HUDEP-2 (cell line): ENCODE results near the gene FANCC.

Source experiments
- DNase-seq, 76 experiments: peaks; one replicate each; lab custom pipeline; 2025; ENCODE audit not compliant: unreplicated experiment in 76 of 76; lab: John Stamatoyannopoulos, UW

Gene FANCC, protein sequence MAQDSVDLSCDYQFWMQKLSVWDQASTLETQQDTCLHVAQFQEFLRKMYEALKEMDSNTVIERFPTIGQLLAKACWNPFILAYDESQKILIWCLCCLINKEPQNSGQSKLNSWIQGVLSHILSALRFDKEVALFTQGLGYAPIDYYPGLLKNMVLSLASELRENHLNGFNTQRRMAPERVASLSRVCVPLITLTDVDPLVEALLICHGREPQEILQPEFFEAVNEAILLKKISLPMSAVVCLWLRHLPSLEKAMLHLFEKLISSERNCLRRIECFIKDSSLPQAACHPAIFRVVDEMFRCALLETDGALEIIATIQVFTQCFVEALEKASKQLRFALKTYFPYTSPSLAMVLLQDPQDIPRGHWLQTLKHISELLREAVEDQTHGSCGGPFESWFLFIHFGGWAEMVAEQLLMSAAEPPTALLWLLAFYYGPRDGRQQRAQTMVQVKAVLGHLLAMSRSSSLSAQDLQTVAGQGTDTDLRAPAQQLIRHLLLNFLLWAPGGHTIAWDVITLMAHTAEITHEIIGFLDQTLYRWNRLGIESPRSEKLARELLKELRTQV

DNA sequence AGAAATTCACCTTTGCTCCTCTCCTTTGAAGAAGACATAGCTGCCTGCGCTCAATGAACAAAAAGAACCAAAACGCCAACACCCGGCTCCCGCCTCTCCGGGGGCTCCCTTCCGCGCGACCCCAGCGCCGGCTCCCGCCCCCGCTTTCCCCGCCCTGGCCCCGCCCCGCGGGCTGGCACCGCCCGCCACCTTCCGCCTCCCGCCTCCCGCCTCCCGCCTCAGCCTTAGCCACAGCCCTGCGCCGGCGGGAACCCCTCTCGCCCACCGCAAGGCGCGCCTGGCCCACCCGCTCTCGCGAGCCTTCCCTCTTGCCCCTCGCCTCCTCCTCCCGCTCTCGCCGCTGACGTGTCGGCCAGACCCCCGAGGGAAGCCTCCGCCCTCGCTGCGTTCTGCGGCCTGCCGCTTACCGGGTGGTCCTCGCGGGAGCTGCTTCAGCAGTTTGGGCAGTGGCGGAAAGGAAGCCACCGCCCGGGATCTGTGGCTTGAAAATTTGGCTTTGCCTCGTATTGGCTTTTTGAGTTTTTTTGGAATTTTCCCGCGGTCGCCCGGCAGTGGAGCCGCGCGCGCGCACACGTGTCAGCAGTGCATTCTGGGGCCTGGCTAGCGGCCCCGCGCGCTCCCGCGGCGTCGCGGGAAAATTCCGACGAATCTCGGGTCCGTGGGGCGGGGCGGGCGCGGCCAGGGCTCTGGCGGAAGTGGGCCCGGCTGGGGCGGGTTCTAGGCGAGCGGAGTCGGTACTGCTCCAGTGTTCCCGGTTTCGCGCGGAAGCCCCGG, at the start of gene FANCC:
Gene FANCC, minus strand, starts transcription at position 591 of the 774 bp plus-strand sequence. CDS start 68,418 bp downstream, outside the sequence.
- DNase-seq = peak in 75 of 76 experiments; percentile 13 to 91 (median 81)

DNA sequence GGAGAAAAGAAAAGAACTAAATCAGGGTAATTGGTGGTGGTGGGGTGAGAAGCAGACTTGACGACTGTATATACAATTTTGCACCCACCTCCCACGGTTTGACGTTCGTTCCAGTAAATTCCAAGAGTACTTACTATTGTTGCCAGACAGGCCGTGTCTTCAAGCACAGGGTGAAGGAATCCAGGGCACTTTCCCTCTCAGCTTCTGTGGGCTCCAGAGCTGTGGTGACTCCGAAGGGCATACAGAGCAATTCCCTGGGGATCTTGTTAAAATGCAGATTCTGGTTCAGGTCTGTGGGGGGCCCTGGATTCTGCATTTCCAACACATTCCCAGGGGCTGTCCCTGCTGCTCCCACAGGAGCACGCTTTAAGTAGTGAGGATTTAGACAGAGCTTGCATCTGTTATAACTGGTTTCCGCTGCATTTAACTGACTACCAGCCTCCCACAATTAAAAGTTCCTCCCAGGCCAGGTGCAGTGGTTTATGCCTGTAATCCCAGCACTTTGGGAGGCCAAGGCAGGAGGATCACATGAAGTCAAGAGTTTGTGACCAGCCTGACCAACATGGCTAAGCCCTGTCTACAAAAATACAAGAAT, 49.3 kb upstream of the FANCC start:
- DNase-seq = no peak

DNA sequence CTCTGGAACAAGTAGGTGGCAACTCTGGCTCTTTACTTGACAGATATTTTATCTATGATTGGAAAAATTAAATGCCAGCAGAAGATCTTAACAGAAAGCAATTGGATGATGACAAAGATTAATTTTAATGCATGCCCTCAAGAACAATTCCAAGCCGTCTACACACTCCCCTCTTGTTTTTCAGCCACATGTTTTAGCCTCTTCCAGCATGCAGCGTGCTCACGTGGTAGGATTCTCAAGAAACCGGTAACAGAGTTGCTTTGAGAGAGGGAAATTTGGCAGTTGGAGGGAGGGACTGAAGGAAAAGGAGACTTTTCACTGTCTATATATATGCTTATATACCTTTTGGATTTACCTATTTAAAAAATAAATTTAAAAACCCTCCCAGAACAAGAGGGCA, 48.3 kb upstream of the FANCC start:
- DNase-seq = no peak

DNA sequence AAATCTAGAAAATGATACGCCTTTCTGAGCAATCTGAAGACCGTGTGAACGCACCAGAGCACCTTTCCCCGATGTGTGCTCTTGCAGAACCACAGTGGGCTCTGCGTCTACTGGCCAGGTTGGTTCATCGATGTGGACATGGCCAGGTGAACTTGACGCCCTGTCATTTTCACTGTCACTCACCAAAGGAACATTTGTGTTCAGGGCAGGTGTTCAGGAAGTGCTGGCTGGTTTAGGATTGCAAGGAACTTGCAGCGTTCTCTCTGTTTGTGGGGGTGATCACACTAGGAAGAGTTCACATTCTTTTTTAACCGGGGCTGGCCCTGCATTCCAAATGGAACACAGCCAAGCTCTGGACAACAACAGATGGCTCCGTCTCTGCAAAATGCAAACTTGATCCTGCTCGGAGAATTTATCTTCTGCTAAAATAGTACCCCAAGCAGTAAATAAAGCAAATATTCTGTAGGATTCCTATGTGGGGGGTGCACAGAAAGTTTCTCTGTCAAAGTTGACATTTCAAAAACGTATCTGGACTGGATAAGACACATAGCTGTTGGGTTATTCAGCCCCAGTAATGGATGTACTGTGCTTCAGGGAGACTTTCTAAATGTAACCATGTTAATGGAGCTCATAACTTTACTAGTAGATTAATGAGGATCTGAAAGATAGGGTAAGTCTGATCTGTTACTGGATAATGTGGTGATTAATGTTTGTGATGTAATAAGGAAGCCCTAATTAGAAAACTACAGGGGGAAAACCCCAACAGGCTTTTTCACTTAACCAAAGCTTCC, 45.7 kb upstream of the FANCC start:
- no peak for DNase-seq

DNA sequence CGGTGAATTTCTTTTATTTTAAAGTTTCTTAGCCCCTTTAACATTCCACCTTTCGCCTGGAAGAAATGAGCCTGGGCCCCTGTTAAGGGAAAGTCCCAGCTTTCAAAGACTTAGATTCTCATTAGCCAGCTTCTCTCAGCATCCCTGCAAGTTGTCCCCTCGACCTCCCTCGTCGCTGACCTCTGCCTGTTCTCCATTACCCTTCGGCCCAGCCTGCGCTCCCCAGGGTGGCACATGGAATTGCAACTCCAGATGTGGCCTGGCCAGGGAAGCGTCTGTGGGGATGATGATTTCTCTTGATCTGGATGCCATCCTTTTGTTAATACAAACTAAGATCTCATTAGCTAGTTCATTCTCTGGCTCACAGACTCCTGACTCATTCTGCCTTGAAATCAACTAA, 43.4 kb upstream of the FANCC start:
- DNase-seq = no peak

DNA sequence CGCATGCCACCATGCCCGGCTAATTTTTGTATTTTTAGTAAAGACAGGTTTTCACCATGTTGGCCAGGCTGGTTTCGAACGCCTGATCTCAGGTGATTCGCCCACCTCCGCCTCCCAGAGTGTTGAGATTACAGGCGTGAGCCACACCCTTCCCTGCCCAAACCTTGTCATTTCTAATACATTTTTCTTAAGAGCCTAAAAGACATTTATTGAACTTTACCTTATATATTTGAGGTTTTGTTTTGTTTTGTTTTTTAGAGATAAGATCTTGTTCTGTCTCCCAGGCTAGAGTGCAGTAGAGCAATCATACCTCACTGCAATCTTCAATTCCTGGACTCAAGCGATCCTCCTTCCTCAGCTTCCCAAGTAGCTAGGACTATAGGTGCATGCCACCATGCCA, 39.8 kb upstream of the FANCC start:
- no peak for DNase-seq

DNA sequence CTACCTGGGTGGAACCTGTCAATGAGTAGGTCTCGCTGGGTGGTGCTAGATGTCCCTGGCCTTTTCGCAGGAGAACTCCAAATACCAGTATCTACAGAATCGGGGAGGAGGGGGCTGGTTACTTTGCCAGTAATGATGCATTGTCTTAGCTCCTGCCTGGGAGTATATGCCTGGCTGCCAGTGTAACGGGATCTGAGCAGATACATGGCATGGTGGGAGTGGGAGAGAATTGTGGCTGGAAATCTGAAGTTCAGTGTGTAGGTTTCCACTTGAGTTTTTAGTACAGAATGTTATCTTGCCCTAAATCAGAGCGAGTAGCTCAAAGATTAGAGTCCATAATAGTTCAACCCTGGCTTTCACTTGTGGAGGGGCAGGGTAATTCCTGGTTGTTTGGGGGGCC, 38.0 kb upstream of the FANCC start:
- no peak for DNase-seq

DNA sequence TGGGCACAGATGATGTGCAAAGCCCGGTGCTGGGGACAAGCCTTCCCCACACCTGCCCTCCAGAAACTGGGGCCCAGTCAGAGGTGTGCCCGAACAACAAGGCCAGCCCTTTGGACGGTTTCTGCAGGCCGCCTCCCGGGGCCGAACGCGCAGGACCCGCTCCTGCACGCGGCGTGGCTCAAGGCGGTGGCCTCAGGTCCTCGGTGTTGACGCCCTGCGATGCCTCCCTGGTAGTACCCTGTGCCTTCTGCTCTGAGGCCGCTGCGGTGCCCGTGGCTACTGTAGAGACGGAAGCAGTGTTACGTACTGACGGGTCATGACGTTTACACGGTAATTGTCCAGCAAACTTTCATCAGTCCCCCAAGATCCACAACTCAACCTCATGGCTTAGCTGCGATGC, 33.5 kb upstream of the FANCC start:
- DNase-seq = no peak

DNA sequence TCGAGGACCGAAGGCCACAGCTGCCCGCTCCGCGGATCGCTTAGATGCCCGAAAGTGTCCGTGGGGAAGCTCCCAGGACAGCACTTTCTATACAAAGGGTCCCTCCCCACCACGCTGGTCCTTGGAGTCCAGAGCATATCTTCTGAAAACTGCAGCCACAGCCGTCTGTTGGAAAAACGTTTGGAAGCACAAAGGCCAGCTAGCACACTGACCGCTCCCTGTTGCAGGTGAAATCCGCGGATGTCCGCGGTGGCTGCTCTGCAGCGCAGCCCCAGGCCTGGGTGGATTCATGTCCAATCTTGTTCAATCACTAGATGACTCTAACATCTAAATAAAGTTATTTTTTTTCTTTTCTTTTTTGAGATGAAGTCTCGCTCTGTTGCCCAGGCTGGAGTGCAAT, 32.8 kb upstream of the FANCC start:
- DNase-seq = no peak

DNA sequence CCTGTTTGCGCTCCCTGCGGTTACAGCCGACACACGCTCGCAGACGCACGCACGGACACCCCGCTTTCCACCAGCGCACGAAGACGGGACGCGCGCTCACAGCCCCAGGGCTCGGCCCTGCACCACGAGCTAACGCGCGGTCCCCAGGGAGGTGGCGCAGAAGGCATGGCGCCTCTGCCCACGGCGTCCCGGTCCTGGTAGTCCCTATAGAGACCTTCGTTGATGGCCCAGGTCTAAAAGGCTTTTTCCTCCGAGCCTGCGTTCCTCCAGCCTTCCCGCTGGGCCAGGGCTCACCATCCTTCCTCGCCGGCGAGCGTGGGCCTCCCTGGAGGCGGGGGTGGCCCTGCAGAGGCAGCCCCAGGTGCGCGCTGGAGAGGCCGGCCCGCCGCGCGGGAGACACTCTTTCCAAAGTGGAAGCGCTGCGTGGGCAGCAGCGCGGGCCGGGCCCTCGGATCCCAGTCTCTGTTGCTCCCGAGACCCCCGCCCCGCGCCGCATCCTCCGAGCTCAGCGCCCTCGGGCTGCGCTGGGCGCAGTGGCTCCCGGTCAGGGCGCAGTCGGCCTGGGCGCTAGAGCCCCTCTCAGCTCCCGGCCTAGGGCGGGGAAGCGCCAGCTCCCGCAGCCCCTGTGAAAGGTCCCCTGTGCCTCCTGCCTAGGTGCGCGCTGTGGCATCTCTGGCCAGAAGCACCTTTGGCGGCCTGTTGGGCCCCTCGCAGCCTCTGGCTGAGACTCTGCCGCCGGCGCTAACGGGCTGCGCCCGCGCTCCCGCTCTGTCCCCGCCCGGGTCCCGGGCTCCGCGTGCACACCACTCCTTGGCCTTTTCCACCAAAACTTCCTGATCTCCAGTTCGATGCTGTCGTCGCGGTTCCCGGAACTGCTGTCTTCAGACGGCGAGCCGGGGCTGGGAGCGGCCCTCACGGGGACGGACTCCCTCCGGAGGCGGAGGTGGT, 31.9 kb upstream of the FANCC start:
- no peak for DNase-seq

DNA sequence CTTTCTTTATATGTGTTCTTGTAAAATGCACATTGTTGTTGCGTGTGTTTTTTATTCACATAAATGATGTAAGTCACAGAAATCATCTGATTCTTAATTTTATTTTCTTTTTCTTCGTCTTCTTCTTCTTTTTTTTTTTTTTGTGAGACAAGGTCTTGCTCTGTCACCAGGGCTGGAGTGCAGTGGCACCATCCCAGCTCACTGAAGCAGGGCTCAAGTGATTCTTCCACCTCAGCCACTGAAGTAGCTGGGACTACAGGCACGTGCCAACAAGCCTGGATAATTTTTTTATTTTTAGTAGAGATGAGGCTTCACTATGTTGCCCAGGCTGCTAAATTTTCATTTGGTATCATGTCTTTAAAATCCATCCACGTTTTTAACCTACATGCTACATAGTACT, 28.5 kb upstream of the FANCC start:
- no peak for DNase-seq

DNA sequence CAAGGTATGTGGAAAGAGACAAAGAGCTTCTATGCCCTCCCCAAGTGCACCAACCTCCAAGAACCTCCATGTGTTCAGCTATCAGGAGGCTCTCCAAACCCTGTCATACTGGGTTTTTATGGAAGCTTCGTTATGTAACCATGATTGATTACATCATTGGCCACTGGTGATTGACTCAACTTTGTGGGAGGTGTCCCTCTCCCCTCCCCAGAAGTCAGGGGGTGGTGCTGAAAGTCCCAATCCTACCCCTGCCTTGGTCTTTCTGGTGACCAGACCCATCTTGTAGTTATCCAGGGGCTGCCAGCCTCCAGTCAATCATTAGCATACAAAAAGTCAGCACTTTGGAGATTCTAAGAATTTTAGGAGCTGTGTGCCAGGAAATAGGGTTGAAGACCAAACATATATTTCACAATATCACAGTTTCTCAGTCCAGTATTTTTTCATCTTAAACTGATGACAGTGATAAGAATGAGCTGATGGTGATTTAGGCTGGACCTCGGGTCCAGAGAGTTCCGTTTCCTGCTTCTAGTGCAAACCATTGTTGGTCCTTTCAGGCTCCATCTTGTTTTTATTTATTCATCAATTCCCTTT, 27.3 kb upstream of the FANCC start:
- DNase-seq = no peak

DNA sequence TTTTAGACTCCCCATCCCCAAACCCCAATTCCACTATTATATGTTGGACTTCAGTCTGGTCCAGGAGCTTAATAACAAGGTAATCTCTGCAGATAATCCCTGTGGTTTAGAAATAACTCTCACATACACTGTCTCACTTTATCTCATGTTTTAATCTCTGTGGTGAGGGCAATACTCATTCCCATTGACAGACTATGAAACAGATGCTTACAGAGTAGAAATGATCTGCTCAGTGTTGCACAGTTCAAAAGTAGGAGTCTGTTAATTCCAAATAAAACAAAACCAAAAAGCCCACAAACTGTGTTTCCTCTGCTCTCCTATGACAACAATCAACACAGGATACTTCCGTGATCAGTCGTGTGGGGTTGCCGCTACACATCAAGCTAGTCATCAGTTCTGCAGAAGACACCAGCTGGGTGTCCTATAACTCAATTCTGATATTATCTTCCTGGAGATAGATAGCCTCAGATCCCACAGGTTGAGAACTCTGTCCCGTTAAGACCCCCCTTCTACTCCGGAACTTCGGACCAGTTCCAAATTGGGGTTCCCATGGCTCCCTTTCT, 26.3 kb upstream of the FANCC start:
- no peak for DNase-seq

DNA sequence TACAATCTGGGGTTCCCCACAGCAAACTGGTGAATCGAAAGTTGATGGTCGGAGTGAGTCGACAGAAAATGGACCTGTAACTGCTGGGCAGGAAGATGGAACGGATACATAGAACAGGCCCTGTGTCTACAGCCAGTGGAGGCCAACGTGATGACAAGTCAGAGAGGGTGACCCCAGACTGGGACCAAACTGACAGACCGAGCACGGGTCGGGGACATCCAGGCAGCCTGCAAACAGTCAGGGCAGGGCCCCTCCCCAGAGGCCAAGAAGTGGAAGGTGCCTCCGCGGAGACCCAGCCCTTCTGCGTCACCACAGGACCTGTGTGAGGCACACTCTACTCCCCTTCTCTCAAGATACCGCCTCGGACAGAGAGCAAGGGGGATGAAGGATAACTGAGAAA, 25.1 kb upstream of the FANCC start:
- no peak for DNase-seq

DNA sequence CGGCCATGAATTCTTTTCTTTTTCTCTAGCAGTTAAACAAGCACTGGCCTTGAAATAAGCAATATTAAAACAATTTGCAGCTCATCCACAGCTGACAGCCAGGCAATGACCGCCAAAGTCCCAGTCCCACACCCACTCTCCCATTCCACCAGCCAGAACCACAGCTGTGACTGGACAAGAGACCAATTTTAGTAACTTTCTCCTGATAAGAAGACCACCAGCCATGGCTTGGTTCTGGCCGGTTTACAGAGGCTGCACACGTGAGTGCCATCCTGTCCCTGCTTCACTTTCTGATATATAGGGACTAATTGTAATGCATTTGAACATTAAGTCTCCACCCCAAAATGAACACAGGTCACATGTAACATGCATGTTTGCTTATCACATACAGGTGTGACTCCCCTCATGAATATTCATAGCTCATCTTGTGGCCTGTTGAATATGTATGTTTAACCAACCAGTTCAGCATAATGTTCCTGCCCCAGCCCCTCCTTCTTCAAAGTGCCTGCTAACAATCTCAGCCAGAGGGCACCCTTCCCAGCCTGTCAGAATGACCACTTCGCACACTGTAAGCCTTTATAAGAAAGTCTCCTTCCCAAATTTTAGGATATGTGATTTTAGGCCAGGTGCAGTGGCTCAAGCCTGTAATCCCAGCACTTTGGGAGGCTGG, 23.9 kb upstream of the FANCC start:
- peak in 3 of 76 experiments; percentile 2 to 7 (median 2) for DNase-seq

DNA sequence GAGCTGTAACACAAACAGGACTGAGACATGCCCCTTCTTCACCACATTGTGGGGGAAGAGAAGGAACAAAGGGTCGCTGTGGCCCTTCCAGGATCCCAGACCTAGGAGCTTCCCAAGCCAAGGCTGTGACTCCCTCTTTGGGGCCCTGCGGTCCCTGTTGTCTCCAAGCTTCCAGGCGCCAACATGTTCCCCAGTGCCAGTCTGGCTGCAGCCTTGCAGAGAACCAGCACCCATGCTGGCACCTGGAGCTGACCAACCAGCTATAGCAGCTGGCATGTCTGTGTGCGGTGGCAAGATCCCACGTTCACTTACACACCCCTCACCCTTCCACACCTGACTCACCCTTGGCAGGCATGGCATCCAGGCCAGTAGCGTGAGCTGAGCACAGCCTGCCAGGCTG, 20.7 kb upstream of the FANCC start:
- no peak for DNase-seq

DNA sequence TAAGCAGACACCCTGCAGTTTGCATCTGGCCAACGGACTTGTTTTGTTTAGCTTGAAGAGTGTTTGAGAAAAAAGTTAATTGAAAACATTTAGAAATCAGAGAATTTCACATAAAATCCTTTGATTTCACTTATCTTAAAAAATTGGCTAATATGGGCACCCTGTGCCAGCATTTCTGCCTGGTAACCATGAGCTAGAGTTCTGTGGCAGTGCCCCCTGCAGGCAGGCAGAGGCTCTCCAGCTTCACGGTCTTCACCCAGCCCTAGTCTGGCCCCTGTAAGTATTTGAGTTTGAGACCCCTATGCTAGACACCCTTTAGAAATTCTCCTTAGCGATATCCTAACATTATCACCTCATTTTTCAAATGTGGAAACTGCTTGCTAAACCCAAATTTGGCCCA, 18.8 kb upstream of the FANCC start:
- peak in 43 of 76 experiments; percentile 1 to 55 (median 22) for DNase-seq

DNA sequence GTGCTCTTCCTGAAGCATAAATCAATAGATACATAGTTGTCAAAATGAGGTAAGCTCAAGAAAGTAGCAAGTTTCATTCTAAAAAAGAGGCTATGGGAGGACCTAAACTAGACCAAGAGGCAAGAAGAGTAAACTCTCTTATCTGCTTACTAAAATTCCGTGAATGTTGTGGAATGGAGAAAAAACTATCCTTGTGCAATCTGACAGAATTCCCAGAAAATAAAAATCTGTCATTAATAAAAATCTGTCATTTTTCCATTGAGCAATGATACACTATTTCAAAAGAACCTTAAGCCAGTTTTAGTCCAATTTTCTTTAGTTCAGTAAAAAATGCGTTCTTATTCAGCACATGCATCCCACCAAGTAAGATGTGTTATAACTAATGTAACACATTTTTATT, 15.9 kb upstream of the FANCC start:
- DNase-seq = no peak
